Activated T-cell treated with anti-CD3 and anti-CD28 coated beads for 48 hours (primary cell): ENCODE results near the gene CCZ1B.
"Not testable (repeated sequence)": the region's sequence is repeated elsewhere in the genome, so short reads cannot be mapped to it uniquely, and the experiment has no call there.

Experiments used
- DNase-seq: peaks from one replicate; pipeline ENCODE4 v3.0.0-alpha.2; 2020; ENCODE audit warnings: low read depth

Gene CCZ1B

DNA sequence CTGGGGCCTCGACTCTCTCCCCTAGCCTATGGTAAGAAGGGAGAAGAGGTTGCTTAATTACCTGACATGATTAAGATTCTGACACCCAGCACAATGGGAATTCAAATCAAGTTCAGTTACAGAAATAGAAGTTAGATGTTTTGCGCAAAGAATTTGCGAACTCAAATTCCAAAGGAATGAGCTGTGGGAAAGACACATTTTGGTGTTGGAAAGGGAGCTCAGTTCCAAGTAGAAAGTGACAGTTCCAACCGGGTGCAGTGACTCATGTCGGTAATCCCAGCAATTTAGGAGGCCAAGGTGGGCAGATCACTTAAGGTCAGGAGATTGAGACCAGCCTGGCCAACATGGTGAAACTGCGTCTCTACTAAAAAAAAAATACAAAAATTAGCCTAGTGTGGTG lies 4.0 kb upstream of the CCZ1B start:
- not testable (repeated sequence) for DNase-seq

GRCh38 chr7:6829616-6830015 lies 3.5 kb upstream of the CCZ1B start:
- DNase-seq, result not testable (repeated sequence)

GRCh38 chr7:6827180-6827579 lies 1.1 kb upstream of the CCZ1B start:
- not testable (repeated sequence) for DNase-seq

DNA sequence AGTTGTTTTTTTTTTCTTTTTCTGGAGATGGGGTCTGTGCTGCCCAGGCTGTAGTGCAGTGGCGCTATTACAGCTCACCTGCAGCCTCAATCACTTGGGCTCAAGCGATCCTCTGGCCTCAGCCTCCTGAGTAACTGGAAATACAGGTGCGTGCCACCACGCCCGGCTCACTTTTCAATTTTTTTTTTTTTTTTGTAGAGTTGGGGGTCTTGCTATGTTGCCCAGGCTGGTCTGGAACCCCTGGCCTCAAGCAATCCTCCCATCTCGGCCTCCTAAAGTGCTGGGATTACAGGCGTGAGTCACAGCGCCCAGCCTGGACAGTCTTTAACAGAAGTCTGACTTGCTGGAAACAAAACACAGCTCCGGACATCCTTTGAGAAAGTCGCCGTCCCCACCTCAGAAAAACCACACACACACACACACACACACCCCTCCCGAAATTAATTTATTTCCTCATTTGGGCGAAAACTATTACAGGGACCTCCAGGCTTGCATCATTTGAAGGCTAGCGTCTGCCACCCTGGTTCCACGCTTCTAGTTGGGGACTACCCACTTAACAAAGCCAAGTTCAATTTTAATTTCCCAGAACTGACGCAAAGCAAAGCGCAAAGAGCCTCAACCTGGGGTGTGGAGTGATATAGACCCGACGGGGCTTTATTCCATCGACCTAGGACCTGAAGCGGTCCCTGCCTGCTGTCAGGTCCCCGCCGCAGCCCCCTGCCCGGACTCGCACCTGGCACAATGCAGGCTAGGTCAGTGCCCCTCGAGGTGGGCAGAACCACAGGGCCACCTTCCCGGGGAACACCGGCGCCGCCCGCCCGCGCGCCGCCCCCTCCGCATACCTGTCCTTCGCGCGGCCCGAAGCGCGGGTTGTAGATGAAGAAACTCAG lies 594 bp downstream of the CCZ1B start:
- DNase-seq, result not testable (repeated sequence)

- DNase-seq, result not testable (repeated sequence)
Observed at GRCh38 chr7:6821622-6822021, 4.5 kb downstream of the CCZ1B start.

- not testable (repeated sequence) for DNase-seq
Observed at GRCh38 chr7:6815470-6815869, 10.6 kb downstream of the CCZ1B start.

DNA sequence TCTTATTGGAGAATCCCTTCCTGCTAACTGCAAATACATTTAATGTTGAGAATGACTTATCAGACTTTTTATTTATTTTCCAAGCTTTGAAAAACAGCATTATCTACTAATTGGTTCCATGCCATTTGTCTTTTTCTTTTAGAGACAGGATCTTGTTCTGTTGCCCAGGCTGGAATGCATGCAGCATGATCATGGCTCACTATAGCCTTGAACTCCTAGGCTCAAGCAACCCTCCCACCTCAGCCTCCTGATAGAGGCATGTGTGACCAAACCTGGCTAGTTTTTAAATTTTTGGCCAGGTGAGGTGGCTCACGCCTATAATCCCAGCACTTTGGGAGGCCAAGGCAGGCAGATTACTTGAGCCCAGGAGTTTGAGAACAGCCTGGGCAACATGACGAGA lies 13.1 kb downstream of the CCZ1B start:
- not testable (repeated sequence) for DNase-seq

DNA sequence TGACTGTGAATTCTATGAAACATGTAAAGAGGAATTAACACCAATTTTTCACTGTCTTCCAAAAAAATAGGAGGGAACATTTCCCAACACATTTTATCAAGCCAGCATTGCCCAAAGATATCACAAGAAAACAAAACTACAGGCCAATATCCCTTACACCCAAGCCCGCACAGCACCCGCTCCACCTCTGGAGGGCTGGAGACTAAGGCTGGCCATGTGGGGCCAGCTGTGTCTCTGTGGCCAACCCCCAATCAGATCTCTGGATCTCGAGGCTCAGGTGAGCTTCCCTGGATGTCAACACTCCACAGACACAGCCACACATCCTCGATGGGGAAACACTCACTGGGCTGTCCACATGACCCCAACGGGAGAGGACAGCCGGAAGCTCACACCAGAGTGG lies 18.1 kb downstream of the CCZ1B start:
- DNase-seq, result not testable (repeated sequence)

DNA sequence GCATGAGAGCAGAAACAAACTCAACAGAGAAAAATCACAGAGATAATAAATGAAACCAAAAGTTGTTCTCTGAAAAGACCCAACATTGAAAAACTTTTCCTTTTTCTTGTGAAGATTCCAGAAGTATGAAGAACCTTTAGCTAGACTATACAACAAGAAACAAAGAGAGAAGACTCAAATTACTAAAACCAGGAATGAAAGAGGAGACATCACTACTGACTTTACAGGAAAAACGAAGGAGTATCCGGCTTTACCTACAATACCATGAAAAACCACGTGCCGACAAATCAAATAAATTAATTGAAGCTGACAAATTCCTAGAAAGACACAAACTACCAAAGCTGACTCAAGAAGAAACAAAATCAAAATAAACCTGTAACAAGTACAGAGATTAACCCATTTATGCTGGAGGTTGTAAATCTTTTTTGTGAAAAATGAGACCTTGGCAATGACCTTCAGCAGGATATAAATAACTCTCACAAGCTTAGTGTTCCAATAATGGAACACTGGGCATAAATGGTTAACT lies 18.6 kb downstream of the CCZ1B start:
- not testable (repeated sequence) for DNase-seq

GRCh38 chr7:6800331-6800730 lies 25.7 kb downstream of the CCZ1B start:
- not testable (repeated sequence) for DNase-seq

DNA sequence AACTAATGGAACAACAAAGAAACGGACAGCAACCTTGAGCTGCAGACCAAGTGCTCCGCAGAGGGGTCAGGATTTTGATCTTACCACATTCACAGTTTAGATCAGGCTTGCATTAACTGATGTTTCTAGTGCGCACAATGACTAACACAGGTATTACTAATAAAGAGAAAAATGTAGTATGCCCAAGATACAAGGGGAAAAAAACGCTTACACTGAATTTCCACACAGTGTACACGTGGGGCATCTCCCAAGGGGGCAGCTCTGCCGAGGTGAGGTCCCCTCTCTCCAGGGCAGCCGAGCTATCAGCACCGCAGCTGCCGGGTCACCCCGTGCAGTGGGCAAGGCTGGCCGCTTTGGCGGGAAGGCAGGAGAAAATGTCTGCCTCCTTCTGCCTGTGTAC lies 26.2 kb downstream of the CCZ1B start:
- not testable (repeated sequence) for DNase-seq

- DNase-seq, result not testable (repeated sequence)
Observed at GRCh38 chr7:6798047-6798446, 28.0 kb downstream of the CCZ1B start.

- not testable (repeated sequence) for DNase-seq
Observed at GRCh38 chr7:6797218-6797617, 28.9 kb downstream of the CCZ1B start.

DNA sequence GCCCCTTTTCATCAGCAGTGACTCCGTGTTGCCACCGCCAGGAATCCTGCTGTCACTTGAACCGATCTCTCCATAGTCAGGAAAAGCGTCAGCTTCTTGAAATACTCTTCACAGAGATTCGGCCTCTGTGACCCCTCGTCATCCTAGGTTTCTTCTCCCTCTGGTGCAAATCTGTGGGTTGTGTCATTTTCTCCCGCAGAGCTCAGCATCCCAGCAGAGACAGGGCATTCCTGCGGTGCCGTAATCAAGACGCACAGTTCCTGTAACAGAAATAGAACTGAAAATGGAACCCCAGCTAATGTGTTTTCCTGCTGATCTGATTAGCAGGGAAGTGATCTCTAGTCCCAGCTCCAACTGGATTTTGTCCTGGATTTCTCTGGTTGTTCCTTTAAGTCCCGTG lies 31.8 kb downstream of the CCZ1B start:
- DNase-seq, result not testable (repeated sequence)

DNA sequence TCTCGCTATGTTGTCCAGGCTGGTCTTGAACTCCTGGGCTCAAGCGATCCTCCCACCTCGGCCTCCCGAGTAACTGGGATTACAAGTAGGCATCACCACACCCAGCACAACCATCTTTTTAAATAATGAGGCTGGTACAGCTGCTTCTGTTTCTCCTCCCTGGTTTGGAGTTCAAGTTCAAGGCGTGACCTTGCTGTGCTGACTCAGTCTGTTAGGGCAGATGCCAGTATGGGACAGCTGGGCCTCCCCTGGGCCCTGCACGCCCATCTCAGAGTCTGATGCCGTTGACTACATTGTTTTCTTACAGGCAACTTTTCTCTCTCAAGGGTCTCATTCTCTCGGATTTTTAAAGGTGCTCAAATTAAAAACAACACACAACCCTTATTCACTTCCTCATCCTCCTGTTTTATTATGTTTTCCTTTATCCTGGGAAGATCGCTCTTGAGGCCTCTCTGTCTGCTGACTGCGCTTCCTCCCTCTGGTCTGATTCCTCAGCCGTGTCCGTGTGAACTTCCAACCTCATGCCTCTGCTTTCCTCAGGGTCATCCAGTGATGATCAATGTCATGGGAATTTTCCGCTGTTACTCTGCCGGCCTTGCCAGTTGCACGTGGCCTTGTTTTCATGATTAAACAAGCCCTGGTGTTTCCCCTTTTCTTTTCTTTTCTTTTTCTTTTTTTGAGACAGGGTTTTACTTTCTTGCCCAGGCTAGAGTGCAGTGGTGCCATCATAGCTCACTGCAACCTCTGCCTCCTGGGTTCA lies 33.8 kb downstream of the CCZ1B start:
- DNase-seq, result not testable (repeated sequence)

DNA sequence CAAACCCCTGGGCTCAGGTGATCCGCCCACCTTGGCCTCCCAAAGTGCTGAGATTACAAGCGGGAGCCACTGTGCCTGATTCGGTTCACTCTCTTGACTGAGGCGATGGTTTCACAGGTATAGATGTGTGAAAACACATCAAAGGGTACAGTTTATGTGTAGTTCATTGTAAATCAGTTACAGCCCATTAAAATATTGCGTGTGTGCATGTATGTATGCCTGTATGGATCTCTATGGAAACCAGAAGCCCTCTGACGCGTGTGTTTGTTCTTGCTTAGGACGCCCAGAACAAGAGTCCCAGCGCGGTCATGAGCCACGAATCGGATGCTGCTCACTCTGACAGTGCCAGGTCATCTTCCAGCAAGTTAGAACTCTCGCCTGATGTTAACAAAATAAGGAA lies 36.7 kb downstream of the CCZ1B start:
- not testable (repeated sequence) for DNase-seq

DNA sequence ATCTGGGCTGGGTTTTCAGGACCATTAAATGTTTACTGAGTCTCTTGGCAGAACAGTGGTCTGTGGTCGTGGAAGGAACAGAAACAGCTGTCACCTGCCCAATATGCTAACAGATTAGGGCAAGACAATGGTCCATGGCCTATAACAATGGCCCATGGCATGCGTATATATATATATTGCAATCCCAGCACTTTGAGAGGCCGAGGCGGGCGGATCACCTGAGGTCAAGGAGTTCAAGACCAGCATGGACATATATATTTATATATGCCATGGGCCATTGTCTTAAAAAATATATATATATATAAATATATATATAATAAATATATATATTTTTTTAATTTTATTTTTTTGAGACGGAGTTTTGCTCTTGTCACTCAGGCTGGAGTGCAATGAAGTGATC lies 44.5 kb downstream of the CCZ1B start:
- not testable (repeated sequence) for DNase-seq

- not testable (repeated sequence) for DNase-seq
Observed at GRCh38 chr7:6761186-6761585, 64.9 kb downstream of the CCZ1B start.

GRCh38 chr7:6753964-6754363 lies 72.1 kb downstream of the CCZ1B start, which contains the start of gene RSPH10B2:
TSS of gene RSPH10B2 (plus strand) at chr7:6754103. CDS start at chr7:6757678, 3,575 bp downstream.
- not testable (repeated sequence) for DNase-seq

DNA sequence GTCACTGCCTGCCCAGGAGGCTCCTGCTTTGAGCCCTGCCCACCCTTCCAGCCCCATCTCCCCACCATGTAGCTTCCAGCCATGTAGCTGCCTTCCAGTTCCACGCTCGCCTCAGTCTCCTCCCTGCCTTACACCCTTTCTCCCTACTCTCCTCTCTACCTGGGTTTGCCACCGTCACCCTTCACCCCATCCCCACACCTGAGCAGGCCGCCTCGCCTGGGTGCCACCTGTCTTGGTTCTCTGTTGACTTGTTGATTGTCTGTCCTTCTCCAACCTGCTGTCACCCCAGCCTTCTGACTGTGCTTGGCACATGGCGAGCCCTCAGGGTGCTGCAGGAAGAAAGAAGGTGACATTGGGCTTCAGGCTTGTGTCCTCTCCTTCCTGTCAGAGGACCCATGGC lies 75.9 kb downstream of the CCZ1B start:
- DNase-seq, result not testable (repeated sequence)

DNA sequence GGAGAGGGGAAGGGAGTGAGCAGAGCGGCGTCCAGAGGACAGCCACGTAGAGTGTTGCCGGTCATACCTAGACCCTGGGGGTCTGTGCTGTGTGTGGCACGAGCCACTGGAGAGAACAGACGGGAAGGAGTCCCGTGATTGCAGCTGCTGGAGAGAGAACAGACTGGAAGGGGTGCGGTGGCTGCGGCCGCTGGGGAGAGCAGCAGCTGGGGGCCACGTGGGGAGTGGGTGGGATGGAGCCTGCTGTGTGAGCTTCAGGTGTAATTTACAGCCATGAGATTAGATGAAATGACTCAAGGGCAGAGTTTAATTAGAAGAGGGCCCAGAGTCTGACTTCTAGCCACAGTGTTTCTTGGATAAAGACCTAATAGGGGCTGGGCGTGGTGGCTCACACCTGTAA lies 76.7 kb downstream of the CCZ1B start:
- DNase-seq, result not testable (repeated sequence)
